Tibial nerve (tissue), 4 donors: ENCODE measurements around the gene MARCHF5. TPM values are rescaled to one million over a fixed set of nuclear protein-coding genes. Genes with fewer than 3 reads are reported as not detected.

Experiments used
- DNase-seq, 2 donors: peaks; one replicate each; pipeline ENCODE4 v3.0.0-alpha.2; 2019; ENCODE audit warnings: low spot score in 2 of 2
- H3K27ac ChIP-seq, 4 donors: fragments of 200-600 bp; sonication (generic) in 3 of 4; one replicate each; pipeline ENCODE4 v1.5.1; 2017 to 2019; ENCODE audit warnings: mild to moderate bottlenecking in 1 of 4
- H3K27me3 ChIP-seq, 2 donors: fragments of 200-600 bp; sonication (generic) in 1 of 2; one replicate each; pipeline versions ENCODE4 v1.5.1 to v1.6.0; 2017 to 2019
- H3K36me3 ChIP-seq, 3 donors: fragments of 200-600 bp; sonication (generic); one replicate each; pipeline ENCODE4 v1.5.1; 2018 to 2019
- H3K4me1 ChIP-seq, 4 donors: fragments of 200-600 bp; sonication (generic) in 3 of 4; one replicate each; pipeline ENCODE4 v1.5.1; 2017 to 2019
- H3K4me3 ChIP-seq, 4 donors: fragments of 200-600 bp; sonication (generic) in 3 of 4; one replicate each; pipeline ENCODE4 v1.5.1; 2017 to 2019; ENCODE audit warnings: mild to moderate bottlenecking in 1 of 4, moderate library complexity in 1 of 4
- H3K9me3 ChIP-seq, 4 donors: fragments of 200-600 bp; sonication (generic) in 3 of 4; one replicate each; pipeline ENCODE4 v1.5.1; 2017 to 2019
- EP300 ChIP-seq, 2 donors: sonication (generic); formaldehyde crosslinking; IDR thresholded peaks; one replicate each; pipeline ENCODE4 v1.6.1; 2017; ENCODE audit warnings: antibody characterized with exemption in 2 of 2, mild to moderate bottlenecking in 1 of 2
- POLR2A ChIP-seq, 2 donors: fragments of 450-650 bp; IDR thresholded peaks; one replicate each; pipeline ENCODE4 v1.6.1; 2017; ENCODE audit warnings: antibody characterized with exemption in 2 of 2, mild to moderate bottlenecking in 2 of 2, moderate library complexity in 2 of 2
- WGBS, 2 donors: methylation state at CpG; one replicate each; pipeline ENCODE4 v1.1.5; 2018; 5-methylcytosine and 5-hydroxymethylcytosine counted together
- total RNA-seq, 4 donors: library from RNA; depleted of rRNA; stranded (reverse); fragments of >200 nt; gene quantifications; one replicate each; pipeline ENCODE4 v1.1.0, GENCODE V29; 2016
- TF ChIP-seq, protein P1 (sequence below), 5 experiments: fragments of 200-600 bp in 3 of 5; fragments of 450-650 bp in 2 of 5; sonication (generic) in 3 of 5; IDR thresholded peaks; one replicate each; pipeline ENCODE4 v1.5.1; 2016 to 2019; ENCODE audit warnings: antibody characterized with exemption in 5 of 5, mild to moderate bottlenecking in 3 of 5, moderate library complexity in 2 of 5

Gene MARCHF5
- total RNA-seq, 4 donors from 2014 or later = 11.3 to 15.1 (median 12.1) TPM

DNA sequence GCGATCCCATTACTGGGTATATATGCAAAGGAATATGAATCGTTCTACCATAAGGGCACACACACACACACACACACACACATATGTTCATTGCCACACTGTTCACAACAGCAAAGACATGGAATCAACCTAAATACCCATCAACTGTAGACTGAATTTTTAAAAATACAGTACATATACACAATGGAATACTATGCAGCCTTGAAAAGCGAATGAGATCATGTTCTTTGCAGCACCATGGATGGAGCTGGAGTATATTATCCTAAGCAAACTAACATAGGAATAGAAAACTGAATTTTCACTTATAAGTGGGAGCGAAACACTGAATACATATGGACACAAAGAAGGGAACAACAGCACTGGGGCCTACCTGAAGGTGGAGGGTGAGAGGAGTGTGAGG, 72.5 kb downstream of the MARCHF5 start:
- DNase-seq = no peak
- 94 to 95% methylated on average over 4 of the region's 4 CpGs for WGBS, 2 donors
- no peak overlapping the region for H3K4me3 ChIP-seq
- no peak for TF ChIP-seq EP300 (IDR thresholded peaks at IDR 0.05)
- TF ChIP-seq POLR2A (IDR thresholded peaks at IDR 0.05) = no peak
- TF ChIP-seq, protein P1, sequence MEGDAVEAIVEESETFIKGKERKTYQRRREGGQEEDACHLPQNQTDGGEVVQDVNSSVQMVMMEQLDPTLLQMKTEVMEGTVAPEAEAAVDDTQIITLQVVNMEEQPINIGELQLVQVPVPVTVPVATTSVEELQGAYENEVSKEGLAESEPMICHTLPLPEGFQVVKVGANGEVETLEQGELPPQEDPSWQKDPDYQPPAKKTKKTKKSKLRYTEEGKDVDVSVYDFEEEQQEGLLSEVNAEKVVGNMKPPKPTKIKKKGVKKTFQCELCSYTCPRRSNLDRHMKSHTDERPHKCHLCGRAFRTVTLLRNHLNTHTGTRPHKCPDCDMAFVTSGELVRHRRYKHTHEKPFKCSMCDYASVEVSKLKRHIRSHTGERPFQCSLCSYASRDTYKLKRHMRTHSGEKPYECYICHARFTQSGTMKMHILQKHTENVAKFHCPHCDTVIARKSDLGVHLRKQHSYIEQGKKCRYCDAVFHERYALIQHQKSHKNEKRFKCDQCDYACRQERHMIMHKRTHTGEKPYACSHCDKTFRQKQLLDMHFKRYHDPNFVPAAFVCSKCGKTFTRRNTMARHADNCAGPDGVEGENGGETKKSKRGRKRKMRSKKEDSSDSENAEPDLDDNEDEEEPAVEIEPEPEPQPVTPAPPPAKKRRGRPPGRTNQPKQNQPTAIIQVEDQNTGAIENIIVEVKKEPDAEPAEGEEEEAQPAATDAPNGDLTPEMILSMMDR (IDR thresholded peaks at IDR 0.05) = no peak
- H3K4me1 ChIP-seq = no peaks in the 10 kb centered on the region
- peaks cover 0 to 13% (median 0%) of the 10 kb centered on the region in 4 donors for H3K9me3 ChIP-seq
- no peaks in the 10 kb centered on the region for H3K36me3 ChIP-seq
- no peaks in the 10 kb centered on the region for H3K27me3 ChIP-seq
- no peak overlapping the region for H3K27ac ChIP-seq

DNA sequence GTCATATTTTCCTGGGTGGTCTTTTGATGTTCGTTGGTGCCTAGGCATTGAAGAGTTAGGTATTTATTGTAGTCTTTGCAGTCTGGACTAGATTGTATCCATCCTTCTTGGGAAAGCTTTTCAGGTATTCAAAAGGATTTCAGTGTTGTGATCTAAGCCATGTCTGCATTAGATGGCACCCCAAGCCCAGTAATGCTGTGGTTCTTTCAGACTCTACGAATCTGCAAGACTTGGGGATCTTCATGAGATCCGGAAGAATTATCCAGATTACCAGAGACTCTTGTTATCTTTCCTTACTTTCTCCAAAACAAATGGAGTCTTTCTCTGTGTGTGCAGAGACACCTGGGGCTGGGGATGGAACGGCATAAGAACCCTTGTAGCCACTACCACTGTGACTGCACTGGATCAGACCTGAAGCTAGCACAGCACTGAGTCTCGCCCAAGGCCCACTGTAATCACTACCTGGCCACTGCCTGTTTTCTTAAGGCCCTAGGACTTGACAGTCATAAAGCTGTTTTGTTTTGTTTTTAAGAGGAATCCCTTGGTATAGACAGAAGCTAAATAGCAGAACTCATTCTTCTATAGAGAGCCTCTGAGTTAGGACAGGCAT, 75.5 kb downstream of the MARCHF5 start:
- no peaks in the 10 kb centered on the region for H3K9me3 ChIP-seq
- no peak overlapping the region for H3K27ac ChIP-seq
- H3K4me3 ChIP-seq = no peak overlapping the region
- no peaks in the 10 kb centered on the region for H3K36me3 ChIP-seq
- H3K27me3 ChIP-seq = no peaks in the 10 kb centered on the region
- no peak for TF ChIP-seq POLR2A (IDR thresholded peaks at IDR 0.05)
- TF ChIP-seq, protein P1 (IDR thresholded peaks at IDR 0.05) = no peak
- no peak for TF ChIP-seq EP300 (IDR thresholded peaks at IDR 0.05)
- DNase-seq = no peak
- 68 to 69% methylated on average over 5 of the region's 5 CpGs for WGBS, 2 donors
- no peaks in the 10 kb centered on the region for H3K4me1 ChIP-seq

DNA sequence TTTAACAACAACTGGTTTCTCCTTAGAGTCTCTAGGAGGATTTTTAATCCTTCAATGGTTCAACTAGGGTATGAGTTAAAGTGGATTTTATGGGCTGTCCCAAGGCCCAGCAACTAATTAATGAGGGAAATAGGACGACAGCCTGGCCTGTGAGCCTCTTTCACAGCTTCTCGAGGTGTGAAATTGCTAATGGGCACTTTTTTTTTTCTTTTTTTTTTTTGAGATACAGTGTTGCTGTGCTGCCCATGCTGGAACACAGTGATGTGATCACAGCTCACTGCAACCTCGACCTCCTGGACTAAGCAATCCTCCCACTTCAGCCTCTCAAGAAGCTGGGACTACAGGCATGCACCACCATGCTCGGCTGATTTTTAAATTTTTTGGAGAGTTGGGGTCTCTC, 87.0 kb downstream of the MARCHF5 start:
- H3K36me3 ChIP-seq = no peaks in the 10 kb centered on the region
- TF ChIP-seq EP300 (IDR thresholded peaks at IDR 0.05) = no peak
- TF ChIP-seq, protein P1 (IDR thresholded peaks at IDR 0.05) = no peak
- no peak for TF ChIP-seq POLR2A (IDR thresholded peaks at IDR 0.05)
- no peak for DNase-seq

DNA sequence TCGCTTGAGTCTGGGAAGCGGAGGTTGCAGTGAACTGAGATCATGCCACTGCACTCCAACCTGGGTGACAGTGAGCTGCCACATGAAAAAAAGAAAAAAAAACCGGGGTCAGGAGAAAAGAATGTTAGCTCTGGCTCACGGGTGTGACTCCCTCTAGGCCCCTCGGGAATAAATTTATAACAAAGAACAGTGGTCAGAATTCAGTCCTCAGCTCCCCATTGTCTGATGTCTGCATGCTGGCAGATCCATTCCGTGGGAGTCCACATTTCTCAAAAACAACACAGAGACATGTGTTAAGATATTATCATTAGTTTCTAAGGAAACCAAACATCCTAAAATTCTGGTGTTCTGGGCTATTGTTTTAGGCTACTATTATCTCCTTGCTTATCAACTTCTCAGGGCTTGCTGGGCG, 90.6 kb downstream of the MARCHF5 start:
- no peaks in the 10 kb centered on the region for H3K4me1 ChIP-seq
- H3K27me3 ChIP-seq = peaks cover 0 to 6% of the 10 kb centered on the region in 2 donors
- H3K4me3 ChIP-seq = no peak overlapping the region
- H3K9me3 ChIP-seq = no peaks in the 10 kb centered on the region
- 47 to 51% methylated on average over 7 of the region's 7 CpGs for WGBS, 2 donors
- no peak overlapping the region for H3K27ac ChIP-seq
- no peaks in the 10 kb centered on the region for H3K36me3 ChIP-seq
- DNase-seq = no peak
- TF ChIP-seq POLR2A (IDR thresholded peaks at IDR 0.05) (no peak), EP300 (IDR thresholded peaks at IDR 0.05) (no peak)
- TF ChIP-seq, protein P1 (IDR thresholded peaks at IDR 0.05) = no peak

More for the DNA sequence above, 87.0 kb downstream of the MARCHF5 start:
- WGBS, 2 donors = 50 to 57% methylated on average over 4 of the region's 4 CpGs
- H3K4me3 ChIP-seq = no peak overlapping the region
- H3K4me1 ChIP-seq = no peaks in the 10 kb centered on the region
- no peak overlapping the region for H3K27ac ChIP-seq
- peaks cover 0 to 6% of the 10 kb centered on the region in 2 donors for H3K27me3 ChIP-seq
- no peaks in the 10 kb centered on the region for H3K9me3 ChIP-seq

DNA sequence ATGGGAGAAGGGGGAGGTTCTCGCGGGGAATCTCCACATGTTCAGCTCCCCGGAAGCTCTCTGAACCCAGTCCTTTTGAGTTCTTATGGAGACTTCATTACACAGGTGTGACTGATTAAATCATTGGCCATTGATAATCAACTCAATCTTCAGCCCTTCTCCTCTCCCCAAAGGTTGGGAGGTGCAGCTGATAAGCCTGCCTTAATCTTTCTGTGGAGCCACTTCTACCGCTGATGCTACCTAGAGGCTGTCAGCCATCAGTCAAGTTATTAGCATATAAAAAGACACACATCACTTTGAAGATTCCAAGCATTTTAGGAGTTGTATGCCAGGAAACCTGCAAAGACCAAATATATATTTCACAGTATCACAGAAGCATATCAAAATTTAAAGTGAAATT, 91.7 kb downstream of the MARCHF5 start:
- H3K27me3 ChIP-seq = peaks cover 0 to 6% of the 10 kb centered on the region in 2 donors
- TF ChIP-seq, protein P1 (IDR thresholded peaks at IDR 0.05) = no peak
- no peak for TF ChIP-seq EP300 (IDR thresholded peaks at IDR 0.05)
- TF ChIP-seq POLR2A (IDR thresholded peaks at IDR 0.05) = no peak
- H3K27ac ChIP-seq = no peak overlapping the region
- DNase-seq = no peak
- no peak overlapping the region for H3K4me3 ChIP-seq
- H3K9me3 ChIP-seq = no peaks in the 10 kb centered on the region
- WGBS, 2 donors = 67 to 72% methylated on average over 4 of the region's 4 CpGs
- H3K36me3 ChIP-seq = no peaks in the 10 kb centered on the region
- no peaks in the 10 kb centered on the region for H3K4me1 ChIP-seq
